Skin epidermis (tissue), 12 donors: Measurements from ENCODE around the gene WDR82.
A peak's percentile ranks its signal among the peaks of the same experiment; 100 is the strongest.
"Not testable (repeated sequence)": the region's sequence is repeated elsewhere in the genome, so short reads cannot be mapped to it uniquely, and the experiment has no call there.

ENCODE experiments used
- H3K27ac ChIP-seq, 21 experiments: fragments of 200-600 bp; sonication (generic) in 11 of 21; one replicate each; pipeline ENCODE4 v1.5.0; 2020; ENCODE audit warnings: mild to moderate bottlenecking in 3 of 21, inconsistent platforms in 2 of 21, moderate library complexity in 2 of 21
- H3K4me3 ChIP-seq, 7 experiments: fragments of 200-600 bp; sonication (generic) in 2 of 7; one replicate each; pipeline ENCODE4 v1.5.0; 2020; ENCODE audit warnings: inconsistent platforms in 2 of 7, mild to moderate bottlenecking in 2 of 7, moderate library complexity in 1 of 7

WDR82 gene

GRCh38 chr3:52291508-52292181, 13.2 kb upstream of the WDR82 start:
- no peak overlapping the region for H3K4me3 ChIP-seq
- no peak overlapping the region for H3K27ac ChIP-seq

DNA sequence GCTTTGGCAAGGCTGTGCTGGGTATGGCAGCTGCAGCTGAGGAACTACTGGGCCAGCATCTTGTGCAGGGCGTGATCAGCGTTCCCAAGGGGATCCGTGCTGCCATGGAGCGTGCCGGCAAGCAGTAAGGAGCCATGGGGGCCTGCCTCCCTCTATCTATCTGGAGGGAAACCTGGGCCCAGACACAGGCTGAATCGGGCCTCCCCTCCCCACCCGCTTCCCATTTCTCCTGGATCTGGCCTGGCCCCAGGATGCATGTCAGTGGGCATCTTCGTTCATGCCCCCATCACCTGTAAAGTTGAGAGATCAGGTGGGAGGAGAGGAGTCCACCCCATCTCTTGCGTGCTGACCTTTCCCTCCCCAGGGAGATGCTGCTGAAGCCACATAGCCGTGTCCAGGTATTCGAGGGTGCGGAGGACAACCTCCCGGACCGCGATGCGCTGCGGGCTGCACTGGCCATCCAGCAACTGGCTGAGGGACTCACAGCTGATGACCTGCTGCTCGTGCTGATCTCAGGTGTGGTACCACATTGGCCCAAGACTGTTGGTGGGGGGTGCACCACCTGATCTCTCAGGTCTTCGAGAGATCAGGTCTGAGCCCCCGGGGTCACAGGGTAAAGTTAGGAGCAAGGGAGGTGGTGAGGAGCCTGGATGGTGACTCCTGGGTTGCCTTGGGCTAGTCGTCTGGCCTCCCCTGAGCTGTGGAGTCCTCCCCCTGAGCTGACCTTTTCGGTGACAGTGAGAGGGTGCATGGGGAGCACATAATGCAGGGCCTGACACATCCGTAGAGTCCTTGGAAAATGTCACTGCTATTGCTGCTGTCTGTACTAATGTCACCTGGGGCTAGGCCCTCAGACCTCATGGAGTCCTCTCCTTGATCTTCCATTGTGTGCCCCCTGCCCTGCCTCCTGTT, 12.4 kb upstream of the WDR82 start:
- H3K27ac ChIP-seq = no peak overlapping the region
- no peak overlapping the region for H3K4me3 ChIP-seq

- Histone ChIP-seq H3K4me3 (no peak overlapping the region), H3K27ac (no peak overlapping the region)
These were observed 11.5 kb upstream of the WDR82 start for GRCh38 chr3:52289747-52290595.

GRCh38 chr3:52289338-52289746, 10.9 kb upstream of the WDR82 start:
- H3K27ac ChIP-seq = no peak overlapping the region
- H3K4me3 ChIP-seq = no peak overlapping the region

DNA sequence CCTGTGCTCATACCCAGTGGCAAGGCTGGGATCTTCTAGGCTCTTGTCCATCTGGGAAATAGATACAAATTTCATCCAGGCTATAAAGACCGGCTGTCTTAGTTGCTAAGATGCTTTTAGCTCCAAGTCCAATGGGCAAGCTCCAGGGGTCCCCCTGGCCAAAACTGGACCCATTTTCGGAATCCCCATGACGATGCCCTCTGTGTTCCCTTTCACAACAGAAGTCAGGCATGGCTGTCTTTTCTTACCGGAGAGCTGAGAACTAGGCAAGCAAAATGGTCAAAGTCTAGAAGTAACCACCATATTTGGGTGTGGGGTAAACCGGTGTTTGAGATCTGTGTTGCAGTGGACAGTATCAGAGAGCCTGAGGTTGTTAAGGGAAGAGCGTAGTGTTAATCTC, 10.2 kb upstream of the WDR82 start:
- H3K4me3 ChIP-seq = peak overlapping the region in 6 of 7 experiments; percentile 61 to 73 (median 68)
- H3K27ac ChIP-seq = peak overlapping the region in 13 of 21 experiments; percentile 96 to 100 (median 100)

- H3K4me3 ChIP-seq = peak overlapping the region in 6 of 7 experiments; percentile 61 to 73 (median 68)
- peak overlapping the region in 18 of 21 experiments; percentile 96 to 100 (median 100) for H3K27ac ChIP-seq
These were observed 8.3 kb upstream of the WDR82 start for GRCh38 chr3:52286777-52287110.

GRCh38 chr3:52284051-52284450, 5.6 kb upstream of the WDR82 start:
- H3K27ac ChIP-seq, H3K4me3 ChIP-seq: not testable (repeated sequence)

DNA sequence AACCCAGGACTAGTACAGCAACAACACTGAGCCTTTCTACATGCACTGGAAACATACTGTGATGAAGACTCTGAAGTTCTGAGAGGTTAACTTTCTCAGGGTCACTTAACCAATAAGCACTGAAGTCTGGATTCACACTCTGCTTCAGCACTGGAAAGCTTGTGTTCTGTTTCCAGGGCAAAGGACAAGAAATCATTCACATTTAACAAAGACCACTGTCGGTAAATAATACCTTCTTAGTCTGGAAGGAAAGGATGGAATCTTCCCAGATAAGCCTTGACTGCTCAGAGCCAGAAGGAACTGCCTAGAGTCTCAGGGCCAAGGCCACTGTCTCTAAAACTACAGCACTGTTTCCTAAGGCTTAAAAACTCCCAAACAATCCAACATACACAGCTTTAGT, 4.9 kb upstream of the WDR82 start:
- H3K27ac ChIP-seq = peak overlapping the region in 6 of 21 experiments; percentile 17 to 78 (median 46)
- no peak overlapping the region for H3K4me3 ChIP-seq

DNA sequence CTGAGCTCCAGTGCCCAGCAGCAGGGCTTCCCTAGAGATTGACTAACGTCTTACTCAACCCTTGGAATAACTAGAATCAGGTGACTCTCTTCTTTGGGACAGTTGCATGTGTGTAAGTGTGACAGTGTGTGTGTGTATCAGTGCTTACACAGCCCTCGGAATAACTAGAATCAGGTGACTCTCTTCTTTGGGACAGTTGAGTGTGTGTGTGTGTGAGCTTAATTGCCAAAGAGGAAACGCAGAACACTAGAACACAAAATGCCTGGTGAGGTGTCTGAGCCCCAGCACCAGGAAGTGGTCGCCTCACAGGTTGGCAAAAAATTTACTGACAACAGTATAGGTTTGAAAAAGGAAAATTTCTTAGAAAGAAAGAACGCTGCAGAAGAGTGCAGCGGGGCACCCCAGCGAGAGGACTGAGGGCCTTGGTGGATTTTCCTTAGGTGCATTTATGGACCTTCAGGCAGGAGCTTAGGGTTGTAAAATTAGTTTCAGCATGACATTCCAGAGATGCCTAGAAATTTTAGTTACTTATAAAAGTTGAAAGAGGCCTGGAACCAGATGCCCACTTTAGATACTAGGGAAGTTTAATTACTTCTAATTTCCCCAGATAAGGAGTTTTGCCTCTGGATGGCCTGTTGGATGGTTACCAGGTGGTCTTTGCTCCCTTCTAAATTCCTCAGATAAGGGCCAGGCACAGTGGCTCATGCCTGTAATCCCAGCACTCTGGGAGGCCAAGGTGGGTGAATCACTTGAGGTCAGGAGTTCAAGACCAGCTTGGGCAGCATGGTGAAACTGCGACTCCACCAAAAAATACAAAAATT, 3.7 kb upstream of the WDR82 start:
- Histone ChIP-seq H3K4me3 (no peak overlapping the region), H3K27ac (peak overlapping the region in 10 of 21 experiments; percentile 13 to 78 (median 54))

DNA sequence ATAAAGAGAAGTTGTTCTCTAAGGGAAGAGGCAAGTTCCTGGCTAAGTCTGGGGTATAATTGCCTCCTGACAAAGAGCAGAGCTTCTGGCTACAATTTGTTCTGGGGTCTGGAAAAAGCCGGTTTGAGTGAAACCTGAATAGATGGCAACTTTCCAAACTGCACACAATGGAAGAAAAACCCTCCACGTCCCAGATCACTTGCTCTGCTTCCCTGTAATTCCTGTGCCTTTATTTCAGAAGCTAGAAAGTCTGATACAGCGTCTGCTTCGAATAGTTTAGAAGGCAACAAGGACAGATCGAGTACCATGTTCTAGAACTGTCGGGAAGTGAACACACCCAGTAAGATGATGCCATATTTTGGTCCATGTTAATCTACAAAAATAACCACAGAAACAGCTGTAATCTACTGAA, 1.6 kb upstream of the WDR82 start:
- no peak overlapping the region for H3K4me3 ChIP-seq
- H3K27ac ChIP-seq = peak overlapping the region in 17 of 21 experiments; percentile 19 to 98 (median 95)

- Histone ChIP-seq H3K4me3 (peak overlapping the region in 4 of 7 experiments; percentile 49 to 72 (median 63)), H3K27ac (peak overlapping the region in 18 of 21 experiments; percentile 84 to 98 (median 94))
These were observed 1.1 kb upstream of the WDR82 start for GRCh38 chr3:52279596-52279995.

DNA sequence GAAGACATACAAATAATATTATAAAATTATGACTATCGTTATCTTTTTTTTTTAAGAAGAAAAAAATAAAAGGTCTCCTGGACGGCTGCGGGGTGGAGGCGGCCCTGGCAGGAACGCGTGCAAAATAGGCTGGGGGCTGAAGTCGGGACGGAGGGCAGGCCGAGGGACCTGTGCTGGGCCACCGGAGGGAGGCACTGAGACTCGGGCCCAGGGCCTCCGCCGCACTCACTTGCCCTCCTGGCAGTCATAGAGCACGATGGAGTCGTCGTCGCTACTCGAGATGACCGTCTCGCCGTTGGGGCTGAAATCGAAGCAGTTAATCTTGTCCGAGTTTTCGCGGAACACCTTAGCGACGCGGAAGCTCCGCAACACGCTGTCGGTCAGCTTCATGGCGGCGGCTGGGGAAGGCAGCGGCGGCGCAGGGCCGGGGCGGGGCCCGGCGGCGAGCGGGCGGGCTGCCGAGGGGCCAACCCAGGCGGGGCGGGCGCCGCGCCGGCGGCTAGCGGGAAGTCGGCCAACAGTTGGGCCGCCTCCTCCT, 408 bp downstream of the WDR82 start:
- peak overlapping the region; percentile 80 to 98 (median 94) for H3K27ac ChIP-seq
- H3K4me3 ChIP-seq = peak overlapping the region; percentile 49 to 80 (median 67)

DNA sequence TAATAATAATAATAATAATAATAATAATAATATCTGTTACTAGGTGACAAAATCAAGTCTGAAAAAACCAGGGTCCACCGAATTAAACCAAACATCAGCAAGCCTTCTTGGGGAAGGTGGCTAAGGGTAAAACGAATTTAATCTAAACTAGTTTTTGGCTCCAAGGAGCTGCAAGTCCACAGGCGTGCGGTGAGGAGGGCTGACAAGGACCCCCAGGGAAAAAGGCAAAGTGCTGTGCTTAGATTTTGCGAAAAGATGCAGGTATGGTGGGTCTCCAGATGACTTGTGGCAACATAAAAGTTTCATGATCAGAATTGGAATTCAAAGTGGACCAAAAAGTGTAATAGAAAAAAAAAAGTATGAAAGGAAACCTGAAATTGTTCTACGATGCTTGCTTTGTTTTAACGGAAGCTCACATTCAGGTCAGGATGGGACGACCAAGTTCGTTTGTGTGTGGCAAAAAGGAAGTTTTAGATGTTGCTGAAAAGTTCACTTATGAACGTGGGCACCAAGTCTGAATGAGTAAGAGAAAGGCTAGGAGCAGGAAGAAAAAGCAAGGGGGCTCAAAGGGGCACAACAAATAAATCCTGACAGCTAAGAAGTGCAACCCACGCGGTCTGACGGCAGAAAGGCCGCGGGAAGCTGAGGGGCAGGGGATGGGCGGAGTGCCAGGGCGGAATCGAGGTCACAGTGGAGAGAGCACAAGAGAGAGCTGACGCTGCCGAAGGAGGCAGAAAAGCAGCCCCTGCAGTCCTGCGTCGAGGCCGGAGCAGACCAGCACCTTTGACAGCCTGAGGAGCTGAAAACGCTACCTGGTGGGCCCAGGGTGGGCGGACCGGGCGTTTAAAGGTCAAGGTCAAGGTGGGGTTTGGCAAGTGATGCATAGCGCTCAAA, 1.1 kb downstream of the WDR82 start:
- Histone ChIP-seq H3K27ac (peak overlapping the region; percentile 80 to 98 (median 94)), H3K4me3 (peak overlapping the region; percentile 49 to 80 (median 67))

DNA sequence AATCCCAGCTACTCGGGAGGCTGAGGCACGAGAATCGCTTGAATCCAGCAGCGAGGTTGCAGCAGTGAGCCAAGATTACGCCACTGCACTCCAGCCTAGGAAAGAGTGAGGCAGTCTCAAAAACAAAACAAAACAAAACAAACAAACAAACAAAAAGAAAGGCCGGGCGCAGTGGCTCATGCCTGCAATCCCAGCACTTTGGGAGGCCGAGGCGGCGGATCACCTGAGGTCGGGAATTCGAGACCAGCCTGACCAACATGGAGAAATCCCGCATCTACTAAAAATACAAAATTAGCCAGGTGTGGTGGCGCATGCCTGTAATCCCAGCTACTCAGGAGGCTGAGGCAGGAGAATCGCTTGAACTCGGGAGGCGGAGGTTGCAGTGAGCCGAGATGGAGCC, 3.7 kb downstream of the WDR82 start:
- Histone ChIP-seq H3K27ac (peak overlapping the region in 6 of 21 experiments; percentile 25 to 96 (median 64)), H3K4me3 (peak overlapping the region in 2 of 7 experiments; percentile 2 to 72)

GRCh38 chr3:52272831-52273230, 5.6 kb downstream of the WDR82 start:
- Histone ChIP-seq H3K27ac (peak overlapping the region in 4 of 21 experiments; percentile 31 to 81 (median 47)), H3K4me3 (no peak overlapping the region)

DNA sequence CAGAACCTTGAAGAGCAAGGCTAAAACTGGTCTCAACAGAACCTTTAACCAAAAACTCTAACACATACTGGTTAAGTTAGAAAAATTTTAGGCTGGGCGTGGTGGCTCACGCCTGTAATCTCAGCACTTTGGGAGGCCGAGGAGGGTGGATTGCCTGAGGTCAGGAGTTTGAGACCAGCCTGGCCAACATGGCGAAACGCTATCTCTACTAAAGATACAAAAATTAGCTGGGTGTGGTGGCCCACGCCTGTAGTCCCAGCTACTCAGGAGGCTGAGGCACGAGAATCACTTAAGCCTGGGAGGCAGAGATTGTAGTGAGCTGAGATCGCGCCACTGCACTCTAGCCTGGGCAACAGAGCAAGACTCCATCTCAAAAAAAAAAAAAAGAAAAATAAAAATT, 6.3 kb downstream of the WDR82 start:
- H3K4me3 ChIP-seq = not testable (repeated sequence)
- peak overlapping the region in 12 of 21 experiments; percentile 1 to 81 (median 59) for H3K27ac ChIP-seq

DNA sequence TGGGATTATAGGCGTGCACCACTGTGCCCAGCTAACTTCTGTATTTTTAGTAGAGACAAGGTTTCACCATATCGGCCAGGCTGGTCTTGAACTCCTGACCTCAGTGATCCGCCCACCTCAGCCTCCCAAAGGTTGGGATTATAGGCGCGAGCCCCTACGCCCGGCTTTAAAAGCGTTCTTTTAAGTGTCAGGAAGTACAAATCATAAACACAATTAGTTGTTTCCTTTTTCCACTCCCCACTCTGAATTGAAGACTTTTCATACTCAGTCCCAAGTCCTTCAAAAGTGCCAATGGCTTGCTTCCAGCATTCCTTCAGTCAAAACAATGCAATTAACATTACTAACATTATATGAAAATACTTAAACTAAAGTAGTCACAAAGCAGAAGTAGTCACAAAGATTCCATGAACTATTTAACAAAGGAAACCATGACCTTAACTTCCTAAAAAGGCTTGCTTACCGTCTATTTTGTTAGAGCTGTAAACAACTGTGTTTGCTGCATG, 8.1 kb downstream of the WDR82 start:
- H3K27ac ChIP-seq = peak overlapping the region in 19 of 21 experiments; percentile 20 to 81 (median 56)
- H3K4me3 ChIP-seq = no peak overlapping the region
